HG03039 (cell line): Measurements from ENCODE around the gene HEATR1.

Experiments
- ATAC-seq: cut with Tn5 transposase; IDR thresholded peaks from one replicate; pipeline ENCODE4 v1.9.1; 2021; ENCODE audit warnings: mild to moderate bottlenecking, moderate library complexity; ENCODE audit not compliant: unreplicated experiment

Gene HEATR1

DNA sequence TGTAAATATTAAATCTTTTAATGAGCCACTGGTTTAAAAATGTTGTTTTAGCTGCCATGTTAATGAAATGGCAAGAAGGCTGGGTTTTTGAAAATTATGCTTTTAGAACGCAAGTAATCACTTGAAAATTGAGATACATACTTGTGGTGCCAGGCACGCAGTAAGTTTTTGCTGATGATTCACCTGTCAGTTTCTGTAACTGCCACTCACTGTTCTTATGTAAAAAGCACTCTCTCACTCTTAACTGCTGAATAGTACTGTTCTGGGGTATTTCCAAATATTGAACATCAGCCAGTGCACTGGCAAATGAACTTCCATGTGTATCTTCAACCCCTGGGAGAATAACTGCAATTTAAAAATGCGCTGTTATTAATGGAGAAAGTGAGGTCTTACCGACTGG is 62.6 kb downstream of the HEATR1 start:
- no peak for ATAC-seq

DNA sequence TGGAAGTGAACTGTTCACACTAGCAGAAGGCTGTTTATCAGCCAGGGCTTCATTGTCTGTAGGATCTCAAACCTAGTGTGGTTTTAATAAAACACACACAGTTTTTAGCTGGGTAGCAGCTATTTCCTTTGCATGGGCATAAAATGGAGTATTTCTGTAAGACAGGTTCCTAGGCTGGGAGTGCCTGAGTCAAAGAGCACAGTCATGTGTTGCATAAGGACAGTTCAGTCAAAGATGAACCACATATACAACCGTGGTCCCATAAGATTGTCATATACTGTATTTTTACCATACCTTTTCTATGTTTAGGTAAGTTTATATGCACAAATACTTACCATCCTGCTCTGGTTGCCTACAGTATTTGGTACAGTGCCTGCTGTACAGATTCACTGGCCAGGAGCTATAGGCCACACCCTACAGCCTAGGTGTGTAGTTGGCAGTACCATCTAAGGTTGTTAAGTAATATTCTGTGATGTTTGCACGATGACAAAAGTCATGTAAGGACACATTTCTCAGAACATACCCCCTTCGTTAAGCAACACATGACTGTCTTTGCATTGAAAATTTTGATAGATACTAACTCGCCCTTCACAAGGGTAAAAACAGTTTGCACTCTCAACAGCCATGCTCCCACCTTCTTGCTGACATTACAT is 63.4 kb downstream of the HEATR1 start:
- ATAC-seq: no peak

DNA sequence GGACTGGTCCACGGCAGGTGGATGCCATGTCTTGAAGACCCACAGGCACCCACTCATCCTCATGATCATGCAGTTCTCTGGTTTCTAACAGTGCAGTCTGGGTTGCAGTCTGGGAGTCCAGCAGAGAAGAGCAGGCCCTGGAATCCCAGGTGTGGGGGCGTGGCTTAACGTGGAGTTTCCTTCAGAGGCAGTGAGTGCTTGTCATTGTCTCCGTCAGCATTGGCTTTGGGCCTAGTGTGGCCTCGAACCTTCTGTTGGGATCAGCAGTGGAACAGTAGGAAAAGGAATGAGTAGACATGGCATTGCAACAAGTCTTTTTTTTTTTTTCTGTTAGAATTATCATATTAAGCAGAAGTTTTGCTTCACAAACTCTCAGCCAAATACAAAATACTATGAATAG is 67.8 kb downstream of the HEATR1 start:
- ATAC-seq: no peak

- no peak for ATAC-seq
Observed at GRCh38 chr1:236535662-236536161, 68.6 kb downstream of the HEATR1 start.

GRCh38 chr1:236535190-236535589 is 69.1 kb downstream of the HEATR1 start:
- no peak for ATAC-seq

GRCh38 chr1:236534151-236534651 is 70.1 kb downstream of the HEATR1 start:
- no peak for ATAC-seq

- ATAC-seq: no peak
Observed at GRCh38 chr1:236532850-236533249, 71.5 kb downstream of the HEATR1 start.

GRCh38 chr1:236530959-236531358 is 73.4 kb downstream of the HEATR1 start:
- no peak for ATAC-seq

DNA sequence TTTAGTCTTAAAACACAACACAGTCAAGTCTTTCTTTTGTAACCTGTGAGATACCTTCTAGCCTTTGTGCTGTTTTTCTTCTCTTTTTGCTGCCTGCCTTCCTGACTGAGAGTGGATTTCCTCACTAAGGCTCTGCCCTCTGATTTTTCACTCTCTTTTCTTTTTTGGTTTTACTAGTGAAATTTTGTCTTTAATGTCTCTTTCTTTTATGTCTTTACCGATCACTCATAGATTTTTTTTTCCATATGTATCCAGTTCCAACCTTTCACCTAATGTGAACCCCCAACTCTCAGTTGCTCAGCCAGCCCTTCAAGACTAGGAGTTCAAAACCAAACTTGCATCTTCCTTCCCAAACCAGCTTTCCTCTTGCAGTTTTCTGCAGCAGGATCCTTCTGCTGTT is 74.0 kb downstream of the HEATR1 start:
- ATAC-seq: no peak

DNA sequence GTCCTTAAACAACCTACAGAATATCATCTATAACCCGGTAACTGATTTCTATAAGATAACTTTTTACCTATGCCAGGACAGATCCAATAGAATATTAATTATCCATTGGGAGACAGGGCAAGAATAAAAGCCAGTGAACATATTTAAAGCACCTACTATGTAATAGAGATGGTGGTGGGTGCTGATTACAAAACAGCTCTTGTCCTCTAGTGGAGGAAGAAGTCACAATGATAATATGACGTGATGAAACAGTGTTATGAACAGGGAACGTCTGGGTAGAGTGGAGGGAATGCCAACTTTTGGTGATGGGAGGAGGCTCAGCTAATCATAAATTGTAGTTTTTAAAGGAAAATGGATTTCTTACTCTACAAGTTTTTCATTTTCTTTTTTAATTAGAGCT is 78.2 kb downstream of the HEATR1 start:
- ATAC-seq: no peak

DNA sequence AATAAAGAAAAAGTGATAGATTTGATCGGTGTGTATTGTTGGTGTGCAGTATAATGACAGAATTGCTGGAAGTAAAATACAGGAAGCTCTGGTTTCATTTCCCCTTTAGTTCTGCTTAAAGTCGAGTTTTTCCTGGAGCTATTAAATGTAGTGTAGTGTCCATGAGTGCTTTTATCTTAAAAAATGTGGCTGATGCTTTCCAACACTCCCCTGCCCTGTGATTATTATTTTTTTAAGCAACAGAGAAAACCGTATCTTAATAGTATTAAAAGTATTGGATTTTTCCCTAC is 79.5 kb downstream of the HEATR1 start:
- ATAC-seq: no peak

GRCh38 chr1:236524142-236524894 is 80.0 kb downstream of the HEATR1 start:
- peak; percentile 79 for ATAC-seq

GRCh38 chr1:236523704-236524141 is 80.6 kb downstream of the HEATR1 start, which contains the start of gene LGALS8:
Gene LGALS8 (plus strand): TSS chr1:236523982. CDS start chr1:236526071, 2,089 bp downstream.
- peak; percentile 66 for ATAC-seq

- ATAC-seq: no peak
Observed at GRCh38 chr1:236522937-236523703, 81.2 kb downstream of the HEATR1 start.

GRCh38 chr1:236520445-236521005 is 83.8 kb downstream of the HEATR1 start:
- ATAC-seq: no peak

GRCh38 chr1:236518322-236518721 is 86.0 kb downstream of the HEATR1 start:
- ATAC-seq: no peak

DNA sequence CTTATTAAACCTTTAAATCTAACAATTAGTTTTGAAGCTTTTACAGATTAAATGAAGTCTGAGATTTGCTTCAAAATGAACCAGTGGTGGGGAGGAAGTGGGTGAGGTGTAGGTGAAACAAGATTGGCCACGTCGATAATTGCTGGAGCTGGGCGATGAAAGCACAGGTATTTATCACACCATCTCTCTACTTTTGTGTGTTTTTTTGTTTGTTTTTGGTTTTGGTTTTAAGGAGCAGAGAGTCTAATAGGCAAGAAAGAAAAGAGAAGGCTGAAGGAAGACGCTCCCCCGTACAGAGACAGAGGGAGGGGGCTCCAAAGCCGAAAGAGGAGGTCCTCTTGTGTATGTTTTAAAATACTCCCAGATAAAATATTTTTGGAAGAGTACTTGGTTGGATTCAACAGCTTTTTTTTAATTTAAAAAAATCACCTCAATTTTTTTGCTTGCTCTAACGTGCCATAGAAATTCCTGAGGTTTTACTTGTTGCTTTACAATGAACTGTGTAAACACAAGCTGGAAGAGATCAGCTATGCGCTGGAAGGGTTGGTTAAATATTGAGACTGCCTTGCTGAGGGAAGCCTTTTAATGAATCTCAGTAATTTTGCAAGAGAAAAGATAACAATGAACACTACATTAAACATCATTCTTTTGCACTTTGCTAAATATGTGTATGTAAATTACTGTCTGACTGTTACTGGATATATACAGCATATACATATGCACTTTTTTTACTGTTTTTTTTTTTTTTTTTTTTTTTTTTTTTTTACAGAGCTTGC is 87.2 kb downstream of the HEATR1 start:
- ATAC-seq: no peak

DNA sequence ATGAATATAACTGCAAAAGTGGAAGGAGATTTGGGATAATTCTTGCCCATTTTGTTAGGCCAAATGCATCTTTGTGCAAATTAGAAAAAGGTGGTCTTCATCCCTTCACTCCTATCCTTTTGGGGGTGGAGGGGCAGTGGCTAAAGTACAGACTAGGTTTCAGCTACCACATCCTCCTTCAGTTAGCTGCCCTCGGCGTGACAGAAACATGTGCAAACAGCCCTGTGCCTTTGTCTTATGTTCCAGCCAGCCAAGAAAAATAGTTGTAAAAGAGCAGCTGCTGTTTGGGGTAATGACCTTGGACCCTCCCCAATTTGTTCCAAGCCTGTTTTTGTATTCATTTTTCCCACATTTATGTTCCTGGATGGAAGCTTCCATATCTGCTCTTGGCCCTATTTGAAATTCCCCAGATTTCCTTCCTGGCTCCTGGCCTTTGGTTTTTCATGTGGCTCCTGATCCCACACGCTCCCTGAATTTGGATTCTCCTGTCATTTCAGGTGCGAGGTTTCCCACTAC is 88.8 kb downstream of the HEATR1 start:
- ATAC-seq: no peak

- no peak for ATAC-seq
Observed at GRCh38 chr1:236514703-236515442, 89.4 kb downstream of the HEATR1 start.
